PC-3 (cell line): ENCODE measurements around the gene LRRN4CL. TPM values are rescaled to one million over a fixed set of nuclear protein-coding genes. Genes with fewer than 3 reads are reported as not detected.

Source experiments
- ATAC-seq: fragments of 200-7000 bp; cut with Tn5 transposase; 2 replicates; pipeline ENCODE4 v1.9.1; 2020; ENCODE audit warnings: mild to moderate bottlenecking, moderate library complexity
- BruUV-seq: library from RNA; stranded (reverse); fragments of 400-500 nt; replicated peaks from 2 replicates; lab custom pipeline; 2021; lab: Mats Ljungman, UMichigan
- CTCF ChIA-PET: fragments of 300-600 bp; sonication (Branson Sonifier 250); formaldehyde crosslinking; loops from one replicate; lab custom pipeline; 2022; ENCODE audit warnings: antibody characterized with exemption; lab: Charles Lee
- POLR2A ChIA-PET: fragments of 300-600 bp; sonication (Branson Sonifier 250); formaldehyde crosslinking; loops from one replicate; lab custom pipeline; 2022; ENCODE audit warnings: antibody characterized with exemption; ENCODE audit not compliant: unreplicated experiment; lab: Charles Lee
- DNase-seq: peaks from one replicate; pipeline ENCODE4 v3.0.0-alpha.2; 2015
- H2AFZ ChIP-seq: fragments of 300-600 bp; sonication (generic); 2 replicates; pipeline ENCODE4 v1.6.0; 2016; ENCODE audit warnings: antibody characterized with exemption, low read length
- H3F3A ChIP-seq: fragments of 300-600 bp; sonication (generic); one replicate; pipeline ENCODE4 v1.6.0; 2017; ENCODE audit warnings: antibody characterized with exemption, low read length, control low read depth, mild to moderate bottlenecking; ENCODE audit not compliant: unreplicated experiment
- H3K27ac ChIP-seq: fragments of 300-600 bp; sonication (generic); 2 replicates; pipeline ENCODE4 v1.5.1; 2016; ENCODE audit warnings: mild to moderate bottlenecking, low read length
- H3K27me3 ChIP-seq: fragments of 300-600 bp; sonication (generic); 2 replicates; pipeline ENCODE4 v1.6.1; 2016; ENCODE audit warnings: low read length, mixed read lengths
- H3K36me3 ChIP-seq: fragments of 300-600 bp; sonication (generic); 2 replicates; pipeline ENCODE4 v1.6.1; 2016; ENCODE audit warnings: low read depth, mixed run types, low read length, mixed read lengths
- H3K4me1 ChIP-seq: fragments of 300-600 bp; sonication (generic); 2 replicates; pipeline ENCODE4 v1.5.1; 2016; ENCODE audit warnings: low read length; ENCODE audit not compliant: insufficient read depth
- H3K4me2 ChIP-seq: fragments of 300-600 bp; sonication (generic); 2 replicates; pipeline ENCODE4 v1.6.0; 2016; ENCODE audit warnings: low read length
- H3K4me3 ChIP-seq: fragments of 300-600 bp; sonication (generic); 2 replicates; pipeline ENCODE4 v1.5.1; 2016; ENCODE audit warnings: mild to moderate bottlenecking, low read length, mixed read lengths
- H3K79me2 ChIP-seq: fragments of 300-600 bp; sonication (generic); 2 replicates; pipeline ENCODE4 v1.6.1; 2017; ENCODE audit warnings: low read length, mixed read lengths
- H3K9ac ChIP-seq: fragments of 300-600 bp; sonication (generic); 2 replicates; pipeline ENCODE4 v1.6.0; 2016; ENCODE audit warnings: mild to moderate bottlenecking, low read length
- H3K9me2 ChIP-seq: fragments of 300-600 bp; sonication (generic); replicated peaks from 2 replicates; pipeline ENCODE4 v1.6.1; 2016; ENCODE audit warnings: mixed run types, low read length, mixed read lengths
- H3K9me3 ChIP-seq: fragments of 300-600 bp; sonication (generic); 2 replicates; pipeline ENCODE4 v1.6.1; 2016; ENCODE audit warnings: low read length, mixed read lengths
- H4K20me1 ChIP-seq: fragments of 300-600 bp; sonication (generic); 2 replicates; pipeline ENCODE4 v1.6.1; 2016; ENCODE audit warnings: low read length, mixed read lengths
- CTCF ChIP-seq: fragments of 300-600 bp; sonication (generic); conservative IDR thresholded peaks from 2 replicates; pipeline ENCODE4 v1.5.1; 2017; ENCODE audit warnings: antibody characterized with exemption, low read depth, mild to moderate bottlenecking, low read length
- EZH2 ChIP-seq: fragments of 300-600 bp; sonication (generic); IDR thresholded peaks from one replicate; pipeline ENCODE4 v1.6.1; 2017; ENCODE audit warnings: antibody characterized with exemption, mild to moderate bottlenecking, low read length; ENCODE audit not compliant: unreplicated experiment
- EZH2phosphoT487 ChIP-seq: fragments of 300-600 bp; sonication (generic); IDR thresholded peaks from 2 replicates; pipeline ENCODE4 v1.6.1; 2018; ENCODE audit warnings: mild to moderate bottlenecking, antibody characterized with exemption, low read length, borderline replicate concordance
- intact Hi-C: fragments of 100-400 bp; cut with micrococcal nuclease; formaldehyde crosslinking; loops from 2 replicates; pipeline ENCODE4 v1.9.0; 2023
- total RNA-seq: library from RNA; depleted of rRNA; stranded (reverse); fragments of >200 nt; gene quantifications from 2 replicates; pipeline ENCODE4 v1.2.3, GENCODE V29; 2014

LRRN4CL gene
- total RNA-seq, 1 experiment from 2014 or later = 0.51 TPM

- ChIA-PET POLR2A (no interaction called here), CTCF (no interaction called here)
- intact Hi-C loops = no loop called here
- DNase-seq (no peak), ATAC-seq (no peak)
- no TSS peak for BruUV-seq
- Histone ChIP-seq H3K4me1 (no peaks in the 10 kb centered on the region), H3K9me2 (no peaks in the 10 kb centered on the region), H3K36me3 (peaks cover 77% of the 10 kb centered on the region), H3K4me2 (no peak overlapping the region), H3K9me3 (no peaks in the 10 kb centered on the region), H3F3A (no peaks in the 10 kb centered on the region), H3K9ac (no peak overlapping the region), H3K27ac (no peak overlapping the region), H3K27me3 (no peaks in the 10 kb centered on the region), H4K20me1 (no peaks in the 10 kb centered on the region), H3K79me2 (peaks cover 21% of the 10 kb centered on the region), H3K4me3 (no peak overlapping the region), H2AFZ (no peak overlapping the region)
- no peak for TF ChIP-seq EZH2
- TF ChIP-seq EZH2phosphoT487 = no peak
- no peak for TF ChIP-seq CTCF
Measured at GRCh38 chr11:62712861-62713260, 23.5 kb upstream of the LRRN4CL start.

- Histone ChIP-seq H3F3A (peaks cover 1% of the 10 kb centered on the region), H3K9ac (no peak overlapping the region), H3K9me2 (no peaks in the 10 kb centered on the region), H3K4me2 (no peak overlapping the region), H3K27me3 (no peaks in the 10 kb centered on the region), H3K4me3 (no peak overlapping the region), H3K36me3 (peaks cover 72% of the 10 kb centered on the region), H3K9me3 (no peaks in the 10 kb centered on the region), H2AFZ (no peak overlapping the region), H3K79me2 (peaks cover 16% of the 10 kb centered on the region; the same call in 1 of the 2 replicates), H3K27ac (no peak overlapping the region), H3K4me1 (no peaks in the 10 kb centered on the region), H4K20me1 (no peaks in the 10 kb centered on the region)
- intact Hi-C loops = no loop called here
- POLR2A ChIA-PET = no interaction called here
- CTCF ChIA-PET = no interaction called here
- no peak for ATAC-seq
- BruUV-seq = no TSS peak
- no peak for DNase-seq
- TF ChIP-seq EZH2phosphoT487 (no peak), CTCF (no peak), EZH2 (no peak)
Measured at GRCh38 chr11:62712276-62712812, 23.0 kb upstream of the LRRN4CL start.

GRCh38 chr11:62710001-62710345, 20.6 kb upstream of the LRRN4CL start:
- ChIA-PET POLR2A (no interaction called here), CTCF (no interaction called here)
- no peaks in the 10 kb centered on the region for H3K27me3 ChIP-seq
- no peak for ATAC-seq
- H3K9me3 ChIP-seq = no peaks in the 10 kb centered on the region
- no peak for TF ChIP-seq EZH2phosphoT487
- no peak for TF ChIP-seq CTCF
- TF ChIP-seq EZH2 = no peak
- H3K27ac ChIP-seq = no peak overlapping the region
- H3K36me3 ChIP-seq = peaks cover 49% of the 10 kb centered on the region
- H3K4me1 ChIP-seq = peaks cover 17% of the 10 kb centered on the region
- no peak for DNase-seq
- intact Hi-C loops = no loop called here
- H3K4me2 ChIP-seq = no peak overlapping the region
- no peak overlapping the region for H3K4me3 ChIP-seq
- no TSS peak for BruUV-seq
- no peaks in the 10 kb centered on the region for H3K9me2 ChIP-seq
- peaks cover 6% of the 10 kb centered on the region for H3F3A ChIP-seq
- H2AFZ ChIP-seq = no peak overlapping the region
- no peaks in the 10 kb centered on the region for H4K20me1 ChIP-seq
- 0 out of 2 replicates have a peak, but pooled peaks cover 5% of the 10 kb centered on the region for H3K79me2 ChIP-seq
- no peak overlapping the region for H3K9ac ChIP-seq
